ENCODE results near the gene ISYNA1. TPM values are rescaled to one million over a fixed set of nuclear protein-coding genes. Genes with fewer than 3 reads are reported as not detected.

Gene ISYNA1
- total RNA-seq, 2 experiments from 2014 or later, result 48.6 to 54.9 TPM

- Mint-ChIP-seq H3K4me3 (no peak overlapping the region), H3K4me1 (ENCODE audit: low read depth) (peaks cover 30% of the 10 kb centered on the region), H3K27ac (no peak overlapping the region), H3K9me3 (peaks cover 3% of the 10 kb centered on the region), H3K36me3 (ENCODE audit: low read depth) (peaks cover 21% of the 10 kb centered on the region), H3K27me3 (no peaks in the 10 kb centered on the region)
- ChIA-PET CTCF (interaction anchor here (1.1 to 3.4 kb wide), 3 partner anchors 11 to 402 kb away, joined by 3 to 23 read pairs (median 3); no protein-coding TSS in a partner anchor), POLR2A (interaction anchor here (0.8 to 1.5 kb wide), 4 partner anchors 19 to 405 kb away, joined by 3 read pairs; partner anchors contain the start of gene KXD1)
- intact Hi-C loops (cut with micrococcal nuclease), result no loop called here
- TF ChIP-seq CTCF (IDR thresholded peaks at IDR 0.05), result no peak
- no peak for ATAC-seq
- no peak for DNase-seq
These were observed 1.3 kb upstream of the ISYNA1 start for GRCh38 chr19:18439025-18439909.

GRCh38 chr19:18438331-18439024 is 545 bp upstream of the ISYNA1 start:
- intact Hi-C loops (cut with micrococcal nuclease), result no loop called here
- no peak for TF ChIP-seq CTCF (IDR thresholded peaks at IDR 0.05)
- ATAC-seq (no peak), DNase-seq (no peak)
- Mint-ChIP-seq H3K9me3 (peaks cover 3% of the 10 kb centered on the region), H3K36me3 (ENCODE audit: low read depth) (peaks cover 24% of the 10 kb centered on the region), H3K4me1 (ENCODE audit: low read depth) (peaks cover 30% of the 10 kb centered on the region), H3K4me3 (no peak overlapping the region), H3K27ac (no peak overlapping the region), H3K27me3 (no peaks in the 10 kb centered on the region)
- ChIA-PET CTCF (interaction anchor here (1.1 to 3.4 kb wide), 2 partner anchors 12 to 17 kb away, joined by 3 to 23 read pairs; no protein-coding TSS in a partner anchor), POLR2A (interaction anchor here (1.1 kb wide), 1 partner anchor 22 kb away, joined by 3 read pairs; no protein-coding TSS in a partner anchor)

- Mint-ChIP-seq H3K27me3 (no peaks in the 10 kb centered on the region), H3K4me1 (ENCODE audit: low read depth) (peaks cover 23% of the 10 kb centered on the region), H3K36me3 (ENCODE audit: low read depth) (peaks cover 16% of the 10 kb centered on the region), H3K9me3 (no peaks in the 10 kb centered on the region), H3K4me3 (peak overlapping the region; percentile 72), H3K27ac (peak overlapping the region; percentile 25)
- POLR2A ChIA-PET, result interaction anchor here (0.6 to 6.8 kb wide), 3 partner anchors 10 to 136 kb away, joined by 3 to 81 read pairs (median 6); partner anchors contain the start of gene SSBP4
- DNase-seq (peak; percentile 93), ATAC-seq (peak; percentile 84)
- no peak for TF ChIP-seq CTCF (IDR thresholded peaks at IDR 0.05)
- CTCF ChIA-PET, result interaction anchor here (0.7 kb wide), 1 partner anchor 14 kb away, joined by 3 read pairs; no protein-coding TSS in a partner anchor
- intact Hi-C loops (cut with micrococcal nuclease), result no loop called here
These were observed 1.1 kb downstream of the ISYNA1 start for GRCh38 chr19:18436671-18437490.

- no peaks in the 10 kb centered on the region for H3K27me3 Mint-ChIP-seq
- H3K9me3 Mint-ChIP-seq, result no peaks in the 10 kb centered on the region
- peak overlapping the region; percentile 25 for H3K27ac Mint-ChIP-seq
- intact Hi-C loops (cut with micrococcal nuclease), result no loop called here
- CTCF ChIA-PET, result interaction anchor here (1.6 kb wide), 1 partner anchor 16 kb away, joined by 4 read pairs; no protein-coding TSS in a partner anchor
- POLR2A ChIA-PET, result interaction anchor here (2.3 to 6.8 kb wide), 2 partner anchors 9 to 16 kb away, joined by 6 to 81 read pairs; partner anchors contain the start of gene SSBP4
- ATAC-seq (no peak), DNase-seq (no peak)
- H3K4me1 Mint-ChIP-seq (ENCODE audit: low read depth), result peaks cover 16% of the 10 kb centered on the region
- peaks cover 16% of the 10 kb centered on the region for H3K36me3 Mint-ChIP-seq (ENCODE audit: low read depth)
- H3K4me3 Mint-ChIP-seq, result peak overlapping the region; percentile 72
- TF ChIP-seq CTCF (IDR thresholded peaks at IDR 0.05), result no peak
These were observed 1.9 kb downstream of the ISYNA1 start for GRCh38 chr19:18435842-18436670.
